GM23248 (cell line): ENCODE results near the gene ANKRD65. TPM values are rescaled to one million over a fixed set of nuclear protein-coding genes. Genes with fewer than 3 reads are reported as not detected.
A peak's percentile ranks its signal among the peaks of the same experiment; 100 is the strongest.

Experiments
- DNase-seq: peaks from one replicate; pipeline ENCODE4 v3.0.0-alpha.2; 2015
- H2AFZ ChIP-seq: fragments of 200-600 bp; sonication (generic); 2 replicates; pipeline ENCODE4 v1.6.1; 2016; ENCODE audit warnings: antibody characterized with exemption
- H3F3A ChIP-seq: fragments of 200-600 bp; sonication (generic); 2 replicates; pipeline ENCODE4 v1.6.1; 2016; ENCODE audit warnings: mild to moderate bottlenecking, antibody characterized with exemption, mixed run types; ENCODE audit not compliant: insufficient read depth
- H3K27ac ChIP-seq: fragments of 200-600 bp; sonication (generic); 2 replicates; pipeline ENCODE4 v1.5.1; 2016; ENCODE audit warnings: mild to moderate bottlenecking
- H3K27me3 ChIP-seq: fragments of 200-600 bp; sonication (generic); replicated peaks from 2 replicates; pipeline ENCODE4 v1.6.1; 2016; ENCODE audit warnings: mild to moderate bottlenecking; ENCODE audit not compliant: insufficient read depth
- H3K36me3 ChIP-seq: fragments of 200-600 bp; sonication (generic); 2 replicates; pipeline ENCODE4 v1.6.1; 2016; ENCODE audit warnings: low read depth, mild to moderate bottlenecking
- H3K4me1 ChIP-seq: fragments of 200-600 bp; sonication (generic); 2 replicates; pipeline ENCODE4 v1.6.1; 2016; ENCODE audit warnings: mild to moderate bottlenecking; ENCODE audit not compliant: insufficient read depth
- H3K4me2 ChIP-seq: fragments of 200-600 bp; sonication (generic); one replicate; pipeline ENCODE4 v1.6.1; 2016; ENCODE audit warnings: mild to moderate bottlenecking; ENCODE audit not compliant: unreplicated experiment
- H3K4me3 ChIP-seq: fragments of 200-600 bp; sonication (generic); 2 replicates; pipeline ENCODE4 v1.5.1; 2016; ENCODE audit warnings: mild to moderate bottlenecking
- H3K79me2 ChIP-seq: fragments of 200-600 bp; sonication (generic); 2 replicates; pipeline ENCODE4 v1.6.1; 2016; ENCODE audit warnings: mild to moderate bottlenecking; ENCODE audit not compliant: insufficient read depth
- H3K9ac ChIP-seq: fragments of 200-600 bp; sonication (generic); 2 replicates; pipeline ENCODE4 v1.6.1; 2016; ENCODE audit warnings: mild to moderate bottlenecking
- H3K9me2 ChIP-seq: fragments of 200-600 bp; sonication (generic); 2 replicates; pipeline ENCODE4 v1.6.1; 2016; ENCODE audit warnings: mixed run types, mild to moderate bottlenecking, moderate library complexity; ENCODE audit not compliant: insufficient read depth
- H3K9me3 ChIP-seq: fragments of 200-600 bp; sonication (generic); one replicate; pipeline ENCODE4 v1.6.1; 2017; ENCODE audit warnings: low read depth
- H4K20me1 ChIP-seq: fragments of 200-600 bp; sonication (generic); 2 replicates; pipeline ENCODE4 v1.6.0; 2016; ENCODE audit not compliant: insufficient read depth
- EZH2 ChIP-seq: fragments of 200-600 bp; sonication (generic); IDR thresholded peaks from 2 replicates; pipeline ENCODE4 v1.6.1; 2018; ENCODE audit warnings: antibody characterized with exemption, mild to moderate bottlenecking; ENCODE audit not compliant: insufficient read depth, poor library complexity, severe bottlenecking
- EZH2phosphoT487 ChIP-seq: fragments of 200-600 bp; sonication (generic); IDR thresholded peaks from 2 replicates; pipeline ENCODE4 v1.6.1; 2018; ENCODE audit warnings: antibody characterized with exemption, moderate library complexity, mild to moderate bottlenecking, low read depth; ENCODE audit not compliant: insufficient read depth
- WGBS, 2 experiments: methylation state at CpG; one replicate each; pipeline ENCODE4 v1.1.6; 2015 to 2017; ENCODE audit warnings: low lambda C conversion rate in 2 of 2, low coverage in 1 of 2; ENCODE audit errors: missing lambda C conversion rate in 2 of 2; 5-methylcytosine and 5-hydroxymethylcytosine counted together
- in situ Hi-C: fragments of 300-500 bp; cut with MboI; formaldehyde crosslinking; loops from 2 replicates; pipeline ENCODE4 v1.15.0; 2020
- polyA plus RNA-seq: library from polyadenylated mRNA; unstranded; fragments of >200 nt; fragmentation: Nextera tagmentation; extraction: Ambion mirVana; gene quantifications from 2 replicates; pipeline ENCODE4 v1.2.1, GENCODE V29; 2016
- total RNA-seq: library from RNA; depleted of rRNA; stranded (reverse); fragments of >200 nt; shearing (Covaris generic); gene quantifications from 2 replicates; pipeline ENCODE4 v1.2.3, GENCODE V29; 2014

ANKRD65 gene
- total and polyA plus RNA-seq, 2 experiments from 2014 or later, result 0.44 to 0.97 TPM

- Histone ChIP-seq H3K4me1 (peaks cover 11% of the 10 kb centered on the region), H3K36me3 (peaks cover 22% of the 10 kb centered on the region; the same call in 1 of the 2 replicates), H3K9ac (peak overlapping the region; percentile 95), H2AFZ (peak overlapping the region; percentile 33), H3K79me2 (peaks cover 97% of the 10 kb centered on the region), H3K4me2 (peak overlapping the region; percentile 78), H3K4me3 (peak overlapping the region; percentile 80), H4K20me1 (no peaks in the 10 kb centered on the region), H3F3A (peaks cover 33% of the 10 kb centered on the region), H3K27me3 (no peaks in the 10 kb centered on the region), H3K9me3 (no peaks in the 10 kb centered on the region), H3K9me2 (no peaks in the 10 kb centered on the region), H3K27ac (peak overlapping the region; percentile 58)
- in situ Hi-C loops, result no loop called here
- DNase-seq, result peak; percentile 60
- TF ChIP-seq EZH2phosphoT487 (no peak), EZH2 (no peak)
- 6 to 8% methylated on average over 33 to 34 of the region's 34 CpGs for WGBS, 2 experiments
These were observed 21.1 kb downstream of the ANKRD65 start for GRCh38 chr1:1399872-1400575.

- Histone ChIP-seq H3K27me3 (no peaks in the 10 kb centered on the region), H3K27ac (peak within 1 kb of the TSS; percentile 75), H3K9ac (peak within 1 kb of the TSS; percentile 95), H3K4me2 (peak within 1 kb of the TSS; percentile 94), H3K9me2 (no peaks in the 10 kb centered on the region), H3K36me3 (peaks cover 21% of the 10 kb centered on the region; the same call in 1 of the 2 replicates), H3K4me1 (peaks cover 11% of the 10 kb centered on the region), H3K79me2 (peaks cover 97% of the 10 kb centered on the region), H3F3A (peaks cover 32% of the 10 kb centered on the region), H4K20me1 (no peaks in the 10 kb centered on the region), H3K4me3 (peak within 1 kb of the TSS; percentile 80), H3K9me3 (no peaks in the 10 kb centered on the region), H2AFZ (peak within 1 kb of the TSS; percentile 63)
- TF ChIP-seq EZH2phosphoT487 (no peak), EZH2 (no peak)
- peak; percentile 99 for DNase-seq
- in situ Hi-C loops, result no loop called here
- 1% methylated on average over 53 to 63 of the region's 86 CpGs for WGBS, 2 experiments
These were observed 21.7 kb downstream of the ANKRD65 start, which contains the start of gene CCNL2 for GRCh38 chr1:1399187-1399871. Gene CCNL2 (minus strand): TSS chr1:1399335. CDS start chr1:1399306, 29 bp downstream.

GRCh38 chr1:1398677-1399186, 22.3 kb downstream of the ANKRD65 start:
- TF ChIP-seq EZH2phosphoT487 (no peak), EZH2 (no peak)
- peak overlapping the region; percentile 80 for H3K4me3 ChIP-seq
- peak; percentile 49 for DNase-seq
- no peaks in the 10 kb centered on the region for H3K9me3 ChIP-seq
- peaks cover 11% of the 10 kb centered on the region for H3K4me1 ChIP-seq
- H3K36me3 ChIP-seq, result peaks cover 26% of the 10 kb centered on the region; the same call in 1 of the 2 replicates
- peak overlapping the region; percentile 94 for H3K4me2 ChIP-seq
- H3K79me2 ChIP-seq, result peaks cover 97% of the 10 kb centered on the region
- H3K9me2 ChIP-seq, result no peaks in the 10 kb centered on the region
- no peaks in the 10 kb centered on the region for H3K27me3 ChIP-seq
- peaks cover 31% of the 10 kb centered on the region for H3F3A ChIP-seq
- peak overlapping the region; percentile 63 for H2AFZ ChIP-seq
- WGBS, 2 experiments, result 1 to 2% methylated on average over 37 to 47 of the region's 54 CpGs
- in situ Hi-C loops, result no loop called here
- peak overlapping the region; percentile 95 for H3K9ac ChIP-seq
- H4K20me1 ChIP-seq, result no peaks in the 10 kb centered on the region
- H3K27ac ChIP-seq, result peak overlapping the region; percentile 75

GRCh38 chr1:1397839-1398523, 23.1 kb downstream of the ANKRD65 start:
- in situ Hi-C loops, result no loop called here
- H3F3A ChIP-seq, result peaks cover 26% of the 10 kb centered on the region
- DNase-seq, result peak; percentile 85
- no peaks in the 10 kb centered on the region for H3K9me2 ChIP-seq
- WGBS, 2 experiments, result 35 to 39% methylated on average over 19 of the region's 19 CpGs
- peaks cover 98% of the 10 kb centered on the region for H3K79me2 ChIP-seq
- no peaks in the 10 kb centered on the region for H3K27me3 ChIP-seq
- peaks cover 11% of the 10 kb centered on the region for H3K4me1 ChIP-seq
- no peaks in the 10 kb centered on the region for H4K20me1 ChIP-seq
- no peaks in the 10 kb centered on the region for H3K9me3 ChIP-seq
- 0 out of 2 replicates have a peak overlapping the region, but pooled peaks have one; percentile 63 for H2AFZ ChIP-seq
- peak overlapping the region; percentile 95 for H3K9ac ChIP-seq
- H3K27ac ChIP-seq, result peak overlapping the region; percentile 75
- TF ChIP-seq EZH2, result no peak
- TF ChIP-seq EZH2phosphoT487, result no peak
- H3K4me3 ChIP-seq, result peak overlapping the region; percentile 80
- H3K36me3 ChIP-seq, result peaks cover 33% of the 10 kb centered on the region; the same call in 1 of the 2 replicates
- H3K4me2 ChIP-seq, result peak overlapping the region; percentile 94
